ENCODE measurements around the gene ATRIP.

ATRIP gene

DNA sequence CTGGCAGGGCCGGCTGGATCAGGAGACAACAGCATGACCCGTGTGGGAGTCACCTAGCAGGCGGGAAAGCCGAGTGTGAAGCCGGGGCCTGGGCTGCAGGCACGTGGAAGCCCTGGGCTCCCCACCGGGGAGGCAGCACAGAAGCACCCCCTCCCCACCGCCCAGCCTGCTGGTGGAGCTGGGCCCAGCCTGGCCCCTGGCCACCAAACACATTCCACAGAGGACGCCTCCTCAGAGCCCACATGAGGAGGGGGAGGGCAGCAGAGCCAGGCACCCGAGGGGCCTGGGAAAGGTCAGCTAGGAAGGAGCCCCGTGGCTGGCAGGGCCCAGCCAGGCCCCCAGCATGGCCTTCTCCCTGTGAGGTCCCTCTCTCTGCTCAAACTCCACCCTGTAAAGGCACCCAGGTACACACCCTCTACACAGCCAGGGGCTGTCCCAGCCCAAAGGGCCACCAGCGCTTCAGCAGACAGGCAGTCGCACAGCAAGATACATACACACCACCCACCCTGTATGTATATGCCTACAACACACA is 21.2 kb upstream of the ATRIP start:
- DNase-seq, result no peak

DNA sequence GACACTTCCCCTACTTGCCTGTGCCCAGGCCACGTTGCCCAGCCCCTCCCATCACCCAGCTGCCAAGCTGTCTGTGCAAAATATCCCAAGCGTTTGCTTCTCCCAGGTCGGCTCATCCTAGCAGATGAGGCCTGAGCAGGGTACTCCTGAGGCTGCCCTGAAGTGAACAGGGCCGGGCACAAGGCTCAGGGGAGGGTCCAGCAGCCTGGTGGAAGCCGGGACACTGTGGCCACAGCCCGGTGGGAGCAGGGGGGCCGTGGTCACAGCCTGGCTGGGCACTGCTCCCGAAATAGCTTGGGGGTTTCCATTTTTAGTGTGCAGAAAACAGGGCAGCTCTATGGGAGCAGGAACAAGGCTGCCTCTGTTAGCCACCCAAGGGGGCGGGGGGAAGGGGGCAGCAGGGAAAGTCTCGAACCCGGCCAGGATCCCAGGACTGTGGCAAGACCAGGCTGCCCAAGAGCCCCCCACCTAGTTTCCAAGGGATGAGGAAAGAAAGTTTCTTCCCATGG is 20.1 kb upstream of the ATRIP start:
- no peak for DNase-seq

DNA sequence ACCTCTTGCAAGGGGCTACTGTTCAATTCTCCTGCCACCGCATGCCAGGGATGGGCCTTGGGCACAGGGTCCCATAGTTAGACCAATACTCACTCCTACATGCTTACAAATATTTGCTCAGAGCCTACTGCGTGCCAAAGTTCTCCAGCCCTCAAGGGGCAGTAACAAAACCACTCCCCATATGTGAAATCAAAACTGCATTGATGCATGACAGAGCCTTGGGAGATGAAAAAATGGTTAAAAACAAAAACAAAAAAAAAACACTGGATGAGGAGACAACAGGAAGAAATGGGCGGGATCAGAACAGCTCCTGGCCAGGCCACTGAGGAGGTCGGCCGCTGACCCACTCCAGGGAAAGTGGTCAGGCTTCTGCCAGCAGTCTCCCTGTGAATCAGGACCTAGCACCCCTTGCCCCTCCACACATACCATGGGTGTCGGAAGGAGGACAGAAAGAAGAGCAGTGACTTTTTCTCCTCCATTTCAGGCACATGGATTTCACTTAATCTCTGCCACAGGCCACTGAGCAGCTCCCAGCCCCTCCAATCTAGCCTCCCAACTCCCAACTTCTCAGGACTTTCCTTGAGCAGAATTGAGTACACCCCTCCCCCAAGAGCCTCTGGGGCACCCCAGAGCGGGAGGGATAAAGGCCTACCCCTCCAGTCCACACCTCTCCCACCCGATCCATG is 19.4 kb upstream of the ATRIP start:
- no peak for DNase-seq

DNA sequence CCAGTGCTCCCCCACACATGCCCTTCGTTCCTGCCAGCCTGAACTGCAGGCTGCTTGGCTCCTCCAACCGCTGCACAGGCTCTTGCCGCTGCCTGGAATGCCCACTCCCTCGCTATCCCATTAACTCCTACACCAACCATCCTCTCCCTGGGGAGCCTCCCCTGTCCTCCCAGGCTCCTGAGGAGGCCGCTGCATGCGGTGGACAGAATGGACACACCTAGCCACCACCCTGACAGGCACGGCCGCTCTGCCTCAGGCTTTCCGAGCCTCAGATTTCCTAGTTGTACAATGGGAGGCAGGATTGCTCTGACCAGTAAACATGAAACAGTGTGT is 18.9 kb upstream of the ATRIP start:
- no peak for DNase-seq

DNA sequence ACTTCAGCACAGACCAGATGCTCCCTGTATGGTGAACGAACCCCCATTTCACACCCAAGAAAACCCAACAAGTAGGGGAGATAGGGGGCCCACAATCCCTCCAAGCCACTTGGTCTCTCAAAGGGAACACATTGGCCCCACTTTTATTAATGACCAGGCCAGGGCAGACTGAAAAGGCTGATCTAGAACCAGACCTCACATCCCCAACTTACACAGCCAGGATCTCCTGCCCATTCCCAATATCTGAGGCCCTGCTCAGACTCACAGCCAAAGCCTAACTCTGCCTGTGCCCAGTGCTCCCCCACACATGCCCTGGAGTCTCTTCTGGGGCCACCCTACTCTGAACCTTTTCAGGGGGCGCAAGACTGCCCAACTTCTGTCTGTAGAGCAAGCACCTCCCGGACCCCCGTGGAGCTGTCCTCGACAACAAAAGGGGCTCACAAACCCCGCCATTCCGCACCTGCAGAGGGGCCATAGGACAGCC is 18.4 kb upstream of the ATRIP start:
- DNase-seq, result no peak

DNA sequence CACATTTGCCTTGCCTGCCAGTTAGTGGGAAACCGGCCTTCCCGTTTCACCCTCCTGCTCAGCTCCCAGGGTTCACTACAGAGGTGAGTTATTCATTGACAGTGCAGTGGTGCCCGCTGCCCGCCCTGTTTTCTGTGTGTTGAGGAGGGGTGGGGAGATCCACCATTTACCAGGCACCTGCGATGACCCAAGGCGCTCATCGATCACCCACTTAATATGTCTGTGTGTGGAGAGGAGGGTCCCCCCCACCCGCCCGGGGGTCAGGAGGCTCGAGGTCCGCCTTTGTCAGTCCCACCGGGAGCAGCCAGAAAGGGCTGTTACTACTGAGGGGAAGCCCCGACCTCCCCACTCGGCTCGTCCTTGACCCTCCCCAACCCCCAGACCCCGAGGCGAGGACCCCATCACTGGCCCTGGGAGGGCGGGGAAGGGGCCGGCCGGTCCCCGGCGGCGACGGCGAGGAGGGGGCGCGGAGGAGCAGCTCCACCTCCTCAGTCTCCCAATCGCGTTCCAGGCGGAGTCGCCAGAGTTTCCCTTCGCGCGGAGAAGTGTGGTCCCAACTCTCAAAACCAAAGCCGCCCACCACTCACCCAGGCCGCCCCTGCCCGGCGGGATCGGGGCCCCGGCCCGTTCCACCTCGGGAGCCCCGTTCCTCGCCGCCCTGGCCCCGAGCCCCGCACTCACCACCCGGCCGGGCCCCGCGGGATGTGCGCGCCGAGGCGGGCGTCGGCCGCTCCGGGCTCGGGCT is 17.8 kb upstream of the ATRIP start:
- no peak for DNase-seq

DNA sequence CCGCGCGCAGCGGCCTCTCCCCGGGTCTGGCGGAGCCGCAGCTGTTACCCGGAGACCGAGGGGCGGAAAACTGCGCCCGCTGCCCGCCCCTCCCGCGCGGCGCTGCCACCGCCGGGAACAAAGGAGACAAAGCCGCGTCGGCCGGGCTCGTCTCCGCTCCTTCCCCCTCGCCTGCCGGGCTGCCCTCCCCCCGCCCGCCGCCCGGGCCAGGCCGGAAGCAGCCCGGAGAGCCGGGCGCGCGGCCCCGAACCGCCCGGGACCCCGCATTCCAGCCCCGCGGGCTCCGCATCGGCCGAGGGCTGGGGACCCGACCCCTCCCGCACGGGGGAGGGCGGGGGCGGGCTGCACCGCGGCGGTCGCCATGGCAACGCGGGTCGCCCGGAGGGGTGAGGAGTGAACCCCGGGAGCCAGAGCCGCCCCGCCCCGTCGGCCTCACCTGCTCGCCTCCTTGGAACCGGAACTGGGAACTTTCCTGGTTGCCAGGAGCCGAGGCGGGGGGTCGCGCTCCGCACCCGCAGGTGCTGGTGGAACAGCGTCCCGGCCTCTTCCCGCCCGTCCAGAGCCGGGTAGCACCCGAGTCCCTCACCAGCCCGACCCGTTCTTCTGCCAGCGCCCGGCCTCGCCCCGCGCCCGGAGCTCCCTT is 17.1 kb upstream of the ATRIP start:
- no peak for DNase-seq

DNA sequence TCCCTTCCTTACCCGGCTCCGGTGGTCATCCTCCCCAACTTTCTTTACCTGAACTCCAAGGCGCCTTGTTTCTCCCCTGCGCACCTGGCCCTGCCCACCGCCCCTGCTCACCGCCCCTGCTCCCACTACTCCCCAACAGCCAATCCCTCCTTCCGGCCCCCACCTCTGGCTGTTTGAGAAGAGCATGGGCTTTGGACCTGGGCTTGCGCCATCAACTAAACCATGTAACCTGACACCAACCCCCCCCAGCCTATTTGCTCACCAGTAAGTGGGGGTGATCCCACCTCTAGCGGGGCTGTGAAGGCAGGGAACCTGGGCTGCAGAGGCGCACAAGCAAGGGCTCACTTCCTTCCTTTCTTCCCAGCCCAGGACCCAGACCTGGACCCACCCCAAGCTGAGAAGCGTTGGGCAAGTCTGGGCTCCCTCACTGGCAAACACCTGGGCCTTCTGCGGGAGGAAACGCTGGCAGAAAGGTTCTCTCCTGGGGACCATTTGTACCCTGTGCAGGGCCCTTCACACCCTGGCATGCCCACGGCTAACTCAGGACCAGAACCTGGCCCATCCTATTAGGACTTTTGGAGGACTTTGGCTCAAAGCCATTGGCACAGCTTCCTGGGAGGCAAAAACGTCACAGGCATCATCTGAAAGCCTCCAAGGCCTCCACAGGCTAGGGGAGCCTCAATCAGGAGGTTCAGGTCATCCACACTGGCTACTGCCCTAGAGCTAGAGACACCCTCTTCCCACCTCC is 16.4 kb upstream of the ATRIP start, which contains the start of gene PLXNB1:
Gene PLXNB1, minus strand, starts transcription at position 127 of the 748 bp plus-strand sequence. CDS start 5,475 bp downstream, outside the sequence.
- no peak for DNase-seq

DNA sequence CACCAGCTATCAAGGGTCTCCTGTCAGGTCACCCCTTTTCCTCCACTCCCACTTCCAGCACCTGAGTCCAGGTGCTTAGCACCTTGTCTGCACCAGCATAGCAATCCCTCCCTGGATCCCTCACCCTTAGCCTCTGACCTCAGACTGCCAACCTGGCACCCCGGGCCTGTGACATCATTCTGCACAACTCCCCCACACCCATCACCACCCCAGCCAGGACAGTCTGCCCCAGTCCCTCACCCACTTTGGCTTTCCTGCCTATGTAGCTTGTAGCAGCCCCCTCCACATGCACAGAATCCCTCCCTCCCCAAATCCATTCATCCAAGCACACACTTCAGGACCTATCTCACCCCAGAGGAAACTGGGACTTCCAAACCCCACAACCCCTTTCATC is 15.8 kb upstream of the ATRIP start:
- no peak for DNase-seq

DNA sequence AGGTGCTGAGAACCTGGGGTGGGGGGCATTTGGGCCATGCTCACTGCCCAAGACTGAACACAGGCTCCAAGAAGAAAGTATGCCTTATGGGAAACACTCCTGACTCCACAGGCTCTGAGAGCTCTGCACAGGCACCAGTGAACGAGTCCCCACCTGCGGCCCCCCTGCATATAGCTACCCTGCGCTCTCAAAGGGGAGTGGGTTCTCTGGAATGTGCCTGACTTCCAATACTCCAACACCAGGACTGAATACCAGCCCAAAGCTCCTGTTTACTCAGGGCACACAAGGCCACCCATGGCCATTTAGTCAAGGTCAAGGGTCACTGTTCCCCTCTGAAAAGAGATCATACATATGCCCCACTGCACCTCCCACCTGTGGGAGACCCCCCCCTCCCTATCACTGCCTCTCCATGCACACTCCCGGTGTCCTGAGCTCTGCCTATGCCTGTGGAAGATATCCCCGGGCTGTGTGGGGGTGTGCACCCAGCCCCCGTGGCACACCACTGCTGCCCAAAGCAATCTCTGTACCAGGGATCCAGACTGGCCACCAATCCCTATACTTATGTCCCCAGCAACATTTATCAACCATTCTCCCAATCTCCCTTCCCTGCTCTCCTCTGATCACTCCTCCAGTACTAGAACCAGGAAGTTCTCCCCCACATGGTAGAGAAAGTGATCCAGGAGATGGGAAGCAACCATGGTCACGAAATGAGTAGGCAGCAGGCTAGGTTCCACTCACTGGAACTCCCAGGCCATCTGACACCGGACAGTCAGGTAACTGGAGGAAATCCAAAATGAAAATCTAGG is 15.1 kb upstream of the ATRIP start:
- DNase-seq, result no peak

DNA sequence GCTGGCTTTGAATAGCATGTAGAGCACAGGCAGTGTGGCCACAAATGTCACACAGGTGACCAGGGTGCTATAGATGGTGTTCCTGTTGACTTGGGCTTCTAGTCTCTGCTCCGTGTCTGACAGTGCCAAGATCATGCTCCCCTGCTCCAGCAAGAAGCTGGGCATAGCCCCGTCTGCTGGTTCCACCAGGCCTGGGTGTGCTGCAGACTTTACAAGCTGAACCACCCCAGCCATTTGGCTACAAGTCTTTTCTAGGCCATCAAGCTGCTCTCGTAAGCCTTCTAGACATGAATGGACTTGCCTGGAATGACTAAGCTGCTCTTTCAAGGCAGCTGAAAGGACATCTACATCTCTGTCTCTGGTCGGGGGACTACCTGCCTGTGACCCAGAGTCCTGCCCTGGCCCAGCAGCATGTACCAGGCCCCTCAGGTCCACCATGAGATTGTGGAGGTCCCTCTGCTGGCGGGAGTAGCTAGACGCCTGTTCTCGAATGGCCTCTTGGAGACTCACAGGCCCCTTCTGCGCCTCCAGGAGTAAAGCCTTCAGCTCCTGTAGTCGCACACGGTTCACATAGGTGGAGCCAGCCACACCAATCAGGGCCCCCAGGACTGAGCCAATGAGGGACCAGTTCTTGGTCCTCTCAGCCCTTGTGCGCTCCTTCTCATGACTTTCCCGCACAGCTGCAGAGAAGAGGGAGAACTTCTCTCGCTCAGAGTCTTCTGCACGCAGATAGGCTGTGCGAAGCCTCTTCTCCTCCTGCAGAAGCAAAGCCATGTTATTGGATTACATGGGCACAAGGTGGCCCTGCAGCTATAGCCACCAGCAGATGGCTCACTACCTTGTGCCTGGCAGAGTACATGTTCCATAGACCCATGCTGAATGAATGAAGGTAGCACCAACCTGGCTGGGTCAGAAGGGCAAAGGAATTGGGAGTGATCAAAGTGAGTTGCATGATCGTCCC is 13.8 kb upstream of the ATRIP start:
- no peak for DNase-seq

DNA sequence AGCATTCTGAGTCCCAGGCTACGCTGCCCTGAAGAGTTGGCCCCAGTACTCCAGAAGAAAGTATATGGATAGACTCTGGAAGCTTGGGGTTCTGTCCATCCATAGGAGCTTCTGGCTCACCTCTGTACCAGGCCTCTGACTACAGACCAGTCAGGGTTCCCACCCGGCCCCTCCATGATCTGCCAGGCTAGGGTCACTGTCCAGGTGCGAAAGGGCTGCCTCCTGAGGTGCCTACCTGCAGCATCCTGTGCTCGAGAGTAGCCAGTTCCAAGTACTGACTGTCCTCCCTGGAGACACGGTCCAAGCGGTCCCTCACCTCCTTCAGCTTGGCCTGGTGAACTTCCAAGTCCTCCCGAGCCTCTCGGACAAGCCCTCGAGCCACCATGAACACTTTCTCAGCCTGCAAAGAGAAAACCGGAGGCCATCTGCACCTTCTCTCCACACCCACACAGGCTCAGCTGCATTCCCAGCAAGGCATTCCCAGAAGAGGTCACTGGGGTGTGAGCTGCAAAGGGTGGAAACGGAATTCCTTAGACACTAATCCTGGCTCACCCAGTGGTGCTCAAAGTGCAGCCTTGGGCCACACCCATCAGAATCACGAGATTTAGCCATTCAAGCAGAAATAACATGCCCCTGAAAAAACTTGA is 12.9 kb upstream of the ATRIP start:
- DNase-seq, result no peak

DNA sequence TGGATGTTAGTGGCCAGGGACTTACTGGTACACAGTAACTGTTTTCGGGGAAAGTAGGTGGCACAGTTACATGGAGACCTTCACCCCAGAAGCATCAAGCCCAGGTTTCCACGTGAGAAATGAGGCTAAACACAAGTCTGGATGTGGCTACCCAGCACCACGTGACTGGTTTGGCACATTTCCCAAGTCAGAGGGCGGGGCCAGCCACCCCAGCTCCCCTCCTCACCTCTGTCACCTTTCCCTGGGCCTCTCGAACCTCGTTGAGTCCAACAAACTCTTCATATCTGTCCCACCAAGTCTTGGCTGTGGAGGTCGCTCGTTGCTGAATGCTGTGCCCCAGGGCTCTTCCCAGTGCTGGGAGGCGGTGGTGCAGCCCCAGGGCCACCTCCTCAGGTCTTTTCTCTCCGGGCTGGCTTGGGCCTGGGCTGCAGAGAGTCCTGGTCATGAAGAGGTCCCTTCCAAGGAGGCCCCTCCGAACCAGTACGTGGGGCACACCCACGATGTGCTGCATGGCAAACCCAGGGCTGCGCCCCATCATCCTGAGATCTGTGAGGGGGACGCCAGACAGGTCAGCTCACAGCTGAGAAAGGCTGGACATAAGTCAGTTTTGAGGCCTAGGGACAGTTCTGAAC is 11.8 kb upstream of the ATRIP start:
- DNase-seq, result no peak

DNA sequence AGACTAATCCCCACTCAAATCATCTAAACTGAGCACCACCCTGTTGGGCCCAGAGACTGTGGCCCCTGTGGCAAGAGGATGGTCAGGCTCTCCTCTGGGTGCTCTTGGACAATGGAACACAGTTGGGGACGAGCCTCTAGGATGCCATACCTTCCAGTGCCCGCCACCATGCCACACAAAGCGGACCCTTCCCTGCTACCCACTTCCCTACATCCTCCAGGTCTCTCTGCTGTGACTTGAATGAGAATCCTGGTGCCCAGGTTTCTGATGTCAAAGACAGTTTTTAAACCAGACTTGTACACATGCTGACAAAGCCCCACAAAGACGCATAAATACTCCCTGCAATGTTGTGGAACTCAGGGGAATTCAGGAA is 11.3 kb upstream of the ATRIP start:
- no peak for DNase-seq

DNA sequence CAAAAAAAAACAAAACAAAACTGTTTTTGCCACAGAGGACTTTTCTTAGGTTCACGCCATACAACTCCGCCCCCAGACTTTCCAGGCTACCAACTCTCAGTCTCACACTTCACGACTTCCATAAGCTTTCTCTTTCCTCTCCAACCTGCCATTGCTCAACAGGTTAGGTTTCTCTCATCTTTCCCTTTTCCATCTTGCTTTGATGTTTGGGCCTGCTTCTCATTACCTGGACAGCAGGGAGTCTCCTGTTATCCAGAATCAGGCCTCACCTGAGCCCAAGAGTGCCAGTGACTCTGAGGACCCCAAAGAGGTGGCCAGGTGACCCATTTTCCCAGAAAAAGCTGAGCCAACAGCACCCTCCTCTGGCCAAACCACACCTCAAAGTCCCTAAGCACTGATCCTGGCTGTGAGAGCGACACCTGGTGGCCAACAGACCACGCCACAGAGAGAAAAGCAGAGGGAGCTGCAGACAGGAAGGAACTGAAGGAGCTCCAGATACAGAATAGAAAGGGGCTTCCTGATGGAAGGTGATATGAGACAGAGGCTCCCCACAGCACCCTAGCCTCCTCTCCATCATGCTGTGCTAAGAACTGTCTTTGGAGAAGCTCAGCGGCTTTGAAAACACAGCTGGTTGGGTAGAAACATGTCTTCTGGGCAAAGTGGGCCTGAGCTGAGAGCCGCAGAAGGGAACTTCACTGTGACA is 10.6 kb upstream of the ATRIP start:
- peak; percentile 33 to 75 for DNase-seq

DNA sequence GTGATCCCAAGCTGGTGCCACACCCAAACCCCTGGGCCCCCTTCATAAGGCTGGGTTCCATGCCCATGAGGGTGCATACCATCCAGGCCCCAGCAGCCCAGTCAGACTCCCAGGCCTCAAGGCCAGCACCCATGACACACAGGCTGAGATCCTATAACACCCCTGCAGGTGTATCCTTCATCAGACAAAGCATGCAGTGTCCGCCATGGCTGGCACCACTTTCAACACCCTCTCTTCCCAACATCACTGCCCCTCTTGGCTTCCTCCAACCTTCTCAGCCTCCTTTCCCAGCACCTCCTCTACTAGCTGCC is 10.1 kb upstream of the ATRIP start:
- DNase-seq, result no peak

DNA sequence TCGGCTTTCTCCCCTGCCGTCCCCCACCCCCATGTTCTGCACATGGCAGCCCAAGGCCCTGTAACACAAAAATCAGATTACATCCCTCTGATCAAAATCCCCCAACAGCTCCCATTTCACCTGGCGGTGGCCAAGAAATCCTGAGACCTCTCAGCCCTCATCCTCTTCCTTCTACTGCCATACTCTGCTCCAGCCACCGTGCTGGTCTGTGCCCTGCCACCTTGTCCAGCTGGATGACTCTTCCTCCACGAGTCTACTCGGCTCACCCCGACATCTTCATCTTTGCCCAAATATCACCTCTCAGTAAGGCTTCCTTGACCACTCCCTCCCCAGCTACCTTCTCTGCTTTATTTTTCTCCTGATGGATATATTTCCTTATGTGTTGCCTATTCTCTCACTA is 9.7 kb upstream of the ATRIP start:
- DNase-seq, result no peak

DNA sequence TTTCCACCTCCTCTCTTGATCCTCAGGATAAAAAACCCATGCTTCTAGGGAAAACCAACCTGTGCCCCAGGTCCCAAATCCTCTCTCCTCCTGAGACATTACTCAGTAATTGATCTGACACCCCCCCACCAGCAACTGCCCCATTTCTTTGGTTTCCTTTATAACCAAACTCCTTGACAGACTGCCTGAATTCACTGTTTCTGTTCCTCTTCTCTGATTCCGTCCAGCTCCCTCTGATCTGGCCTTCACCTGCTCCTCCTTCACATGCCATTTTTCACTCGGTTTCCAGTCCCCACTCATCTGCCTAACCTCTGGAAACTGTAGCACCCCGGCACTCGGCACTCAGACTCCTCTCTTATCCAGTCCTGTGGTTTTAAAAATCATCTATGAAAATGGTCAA is 8.7 kb upstream of the ATRIP start:
- no peak for DNase-seq
